ENCODE results near the gene HCRT.
A peak's percentile ranks its signal among the peaks of the same experiment; 100 is the strongest.

Gene HCRT

DNA sequence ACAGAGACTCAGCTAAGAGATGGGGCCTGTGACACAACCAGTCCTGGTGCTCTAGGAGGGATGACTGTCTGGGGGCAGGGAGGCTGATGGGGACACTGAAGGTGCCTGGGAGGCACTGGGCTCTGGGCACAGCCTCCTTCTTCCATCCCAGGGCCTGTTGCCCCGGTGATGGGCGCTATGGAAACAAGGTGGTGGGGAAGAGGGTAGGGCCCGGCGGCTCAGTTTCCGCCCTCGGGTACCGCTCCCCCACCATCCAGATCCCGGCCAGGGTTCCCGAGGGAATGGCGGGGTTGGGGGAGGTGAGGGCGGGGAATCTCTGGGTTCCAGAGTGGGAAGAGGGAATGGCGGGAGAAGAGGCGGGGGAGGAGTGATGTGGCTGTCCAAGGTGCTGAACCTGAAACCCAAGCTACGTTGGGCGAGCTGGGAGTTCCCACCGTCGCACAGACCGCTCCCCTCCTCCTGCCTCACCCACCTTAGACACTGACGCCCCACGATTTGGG lies 5.3 kb downstream of the HCRT start:
- no peaks in the 10 kb centered on the region for H3K9me3 Mint-ChIP-seq
- no peak overlapping the region for H3K27ac Mint-ChIP-seq
- no peaks in the 10 kb centered on the region for H3K36me3 Mint-ChIP-seq (ENCODE audit: low read depth)
- peaks cover 77% of the 10 kb centered on the region for H3K4me1 Mint-ChIP-seq (ENCODE audit: low read depth)
- intact Hi-C loops (cut with micrococcal nuclease): loop anchor here (2.0 to 5.0 kb wide), 2 partner anchors 61 to 163 kb away; partner anchors contain the start of gene DNAJC7
- peak overlapping the region; percentile 50 for H3K4me3 Mint-ChIP-seq
- peaks cover 55% of the 10 kb centered on the region for H3K27me3 Mint-ChIP-seq

DNA sequence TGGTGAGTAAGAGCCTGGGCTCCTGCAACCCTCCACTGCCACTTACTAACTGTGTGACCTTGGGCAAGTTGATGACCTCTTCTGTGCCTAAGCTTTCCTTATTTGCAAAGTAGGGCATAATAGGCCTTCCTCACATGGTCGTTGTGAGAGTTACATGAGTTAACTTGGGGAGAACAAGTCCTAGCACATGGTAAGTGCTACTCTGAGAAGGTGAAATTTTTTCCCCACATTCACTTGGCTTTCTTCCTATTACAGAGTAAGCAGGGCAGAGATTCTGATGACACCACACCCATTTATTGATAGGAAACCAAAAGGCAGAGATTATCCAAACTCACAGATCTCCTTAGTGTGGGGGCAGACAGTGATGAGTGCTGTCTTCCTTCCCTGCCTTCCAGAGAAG lies 5.9 kb downstream of the HCRT start:
- Mint-ChIP-seq H3K27me3 (peaks cover 60% of the 10 kb centered on the region), H3K36me3 (ENCODE audit: low read depth) (no peaks in the 10 kb centered on the region), H3K9me3 (no peaks in the 10 kb centered on the region), H3K4me1 (ENCODE audit: low read depth) (peaks cover 70% of the 10 kb centered on the region), H3K27ac (peak overlapping the region; percentile 48), H3K4me3 (no peak overlapping the region)
- intact Hi-C loops (cut with micrococcal nuclease): no loop called here

DNA sequence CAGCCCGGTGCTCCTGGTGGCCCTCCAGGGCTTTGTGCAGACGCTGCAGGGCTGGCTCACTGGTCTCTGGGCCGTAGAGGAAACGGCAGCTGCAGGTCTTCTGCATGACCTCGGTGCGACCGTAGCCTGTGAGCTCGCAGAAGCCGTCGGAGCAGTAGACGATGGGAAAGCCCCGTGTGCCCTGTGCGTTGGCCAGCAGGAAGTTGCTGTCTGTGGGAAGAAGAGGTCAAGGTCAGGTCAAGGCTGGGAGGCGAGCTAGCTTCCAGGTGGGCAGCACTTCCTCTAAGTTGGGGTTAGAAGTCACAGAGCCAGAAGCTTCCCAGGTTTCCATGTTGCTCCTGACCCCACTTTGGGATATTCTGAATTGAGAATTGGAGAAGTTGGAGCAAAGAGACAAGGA lies 6.4 kb downstream of the HCRT start:
- H3K4me3 Mint-ChIP-seq: no peak overlapping the region
- peaks cover 65% of the 10 kb centered on the region for H3K4me1 Mint-ChIP-seq (ENCODE audit: low read depth)
- no peaks in the 10 kb centered on the region for H3K9me3 Mint-ChIP-seq
- intact Hi-C loops (cut with micrococcal nuclease): no loop called here
- H3K27me3 Mint-ChIP-seq: peaks cover 65% of the 10 kb centered on the region
- peak overlapping the region; percentile 48 for H3K27ac Mint-ChIP-seq
- no peaks in the 10 kb centered on the region for H3K36me3 Mint-ChIP-seq (ENCODE audit: low read depth)

DNA sequence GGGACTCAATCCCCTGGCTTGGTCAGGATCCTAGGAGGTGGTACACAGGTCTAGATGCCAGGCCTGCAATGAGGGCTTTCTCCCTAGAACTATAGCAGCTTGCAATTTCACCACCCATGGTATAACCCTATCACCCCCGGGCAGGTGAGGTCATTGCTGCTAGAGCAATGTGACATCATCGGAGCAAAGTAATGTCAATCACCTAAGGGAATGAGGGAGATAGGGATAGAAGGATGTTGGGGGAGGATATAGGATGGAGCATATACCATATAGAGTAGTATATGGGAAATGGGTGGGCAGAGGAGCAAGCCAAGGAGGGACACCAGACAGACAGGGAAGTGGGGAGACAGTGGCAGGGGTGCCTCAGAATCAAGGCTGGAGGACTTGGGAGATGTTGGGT lies 7.6 kb downstream of the HCRT start:
- H3K4me3 Mint-ChIP-seq: no peak overlapping the region
- H3K36me3 Mint-ChIP-seq (ENCODE audit: low read depth): no peaks in the 10 kb centered on the region
- no peak overlapping the region for H3K27ac Mint-ChIP-seq
- peaks cover 74% of the 10 kb centered on the region for H3K27me3 Mint-ChIP-seq
- H3K9me3 Mint-ChIP-seq: no peaks in the 10 kb centered on the region
- intact Hi-C loops (cut with micrococcal nuclease): no loop called here
- H3K4me1 Mint-ChIP-seq (ENCODE audit: low read depth): peaks cover 54% of the 10 kb centered on the region

DNA sequence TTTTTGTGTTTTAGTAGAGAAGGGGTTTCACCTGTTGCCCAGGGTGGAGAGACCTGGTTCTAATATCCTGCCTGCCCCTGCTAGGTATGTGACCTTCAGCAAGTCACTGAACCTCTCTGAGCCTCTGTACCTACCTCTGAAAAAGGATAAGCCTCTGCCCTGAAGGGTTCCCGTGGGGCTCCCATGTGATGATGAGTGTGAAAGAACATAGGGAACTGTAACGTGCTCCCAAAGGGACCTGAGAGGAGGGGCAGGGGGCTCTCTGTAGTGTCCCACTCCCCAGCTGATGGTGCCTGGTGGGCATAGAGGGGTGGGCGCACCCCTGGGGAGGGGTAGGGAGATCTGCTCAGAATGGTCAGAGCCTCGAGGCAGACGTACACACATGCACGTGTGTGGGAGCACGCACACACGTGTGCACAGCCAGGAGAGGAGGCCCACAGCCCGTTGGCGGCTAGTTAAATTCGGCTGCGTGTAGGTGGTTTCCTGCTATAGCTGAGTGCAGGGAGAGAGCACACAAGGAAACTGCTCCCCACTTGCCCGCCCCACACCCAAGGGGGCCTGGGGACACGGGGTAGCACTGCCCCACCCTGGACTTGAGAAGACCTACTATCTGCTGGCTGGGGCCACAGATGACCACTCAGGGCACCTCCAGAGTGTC lies 11.0 kb downstream of the HCRT start:
- peaks cover 21% of the 10 kb centered on the region for H3K4me1 Mint-ChIP-seq (ENCODE audit: low read depth)
- H3K9me3 Mint-ChIP-seq: no peaks in the 10 kb centered on the region
- H3K36me3 Mint-ChIP-seq (ENCODE audit: low read depth): no peaks in the 10 kb centered on the region
- no peak overlapping the region for H3K4me3 Mint-ChIP-seq
- H3K27me3 Mint-ChIP-seq: peaks cover 68% of the 10 kb centered on the region
- no peak overlapping the region for H3K27ac Mint-ChIP-seq
- intact Hi-C loops (cut with micrococcal nuclease): no loop called here

DNA sequence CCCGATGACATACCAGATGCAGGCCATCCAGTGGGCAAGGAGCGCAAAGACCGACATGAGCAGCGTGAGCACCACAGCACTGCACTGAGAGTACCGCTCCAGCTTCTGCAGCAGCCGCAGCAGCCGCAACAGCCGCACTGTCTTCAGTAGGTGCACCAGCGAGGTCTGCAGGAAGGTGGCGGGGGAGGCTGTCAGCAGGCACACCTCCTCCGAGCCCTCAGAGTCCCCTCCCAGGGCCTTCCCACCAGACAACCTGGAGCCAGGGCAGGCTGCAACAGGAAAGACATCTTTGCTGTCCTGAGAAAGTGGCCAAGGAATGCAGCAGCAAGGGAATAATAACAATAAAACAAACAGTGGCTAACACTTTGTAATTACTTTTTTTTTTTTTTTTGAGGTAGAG lies 13.4 kb downstream of the HCRT start:
- Mint-ChIP-seq H3K27me3 (peaks cover 51% of the 10 kb centered on the region), H3K4me1 (ENCODE audit: low read depth) (peaks cover 15% of the 10 kb centered on the region), H3K4me3 (no peak overlapping the region), H3K9me3 (no peaks in the 10 kb centered on the region), H3K36me3 (ENCODE audit: low read depth) (no peaks in the 10 kb centered on the region), H3K27ac (no peak overlapping the region)
- intact Hi-C loops (cut with micrococcal nuclease): no loop called here

DNA sequence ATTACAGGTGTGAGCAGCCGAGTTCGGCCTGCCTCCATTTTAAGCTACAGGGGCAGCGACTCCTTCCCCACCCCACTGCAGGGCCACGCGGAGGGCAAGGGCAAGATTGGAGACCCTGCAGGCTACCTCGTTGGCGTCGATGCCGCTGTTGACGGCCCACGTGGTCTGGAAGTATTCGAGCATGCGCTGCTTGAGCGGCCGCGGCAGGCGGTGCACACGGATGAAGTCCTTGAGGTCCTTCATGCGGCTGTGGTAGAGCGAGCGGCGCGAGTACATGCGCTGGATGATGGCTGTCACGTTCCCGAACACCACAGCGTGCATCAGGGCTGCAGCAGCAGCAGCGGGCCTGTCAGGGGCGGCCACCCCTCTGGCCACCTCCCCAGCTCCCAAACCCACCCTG lies 15.9 kb downstream of the HCRT start:
- no peaks in the 10 kb centered on the region for H3K36me3 Mint-ChIP-seq (ENCODE audit: low read depth)
- intact Hi-C loops (cut with micrococcal nuclease): loop anchor here (5.0 kb wide), 1 partner anchor 37 kb away; no protein-coding TSS in a partner anchor
- peaks cover 42% of the 10 kb centered on the region for H3K27me3 Mint-ChIP-seq
- H3K4me1 Mint-ChIP-seq (ENCODE audit: low read depth): peaks cover 19% of the 10 kb centered on the region
- no peaks in the 10 kb centered on the region for H3K9me3 Mint-ChIP-seq
- no peak overlapping the region for H3K4me3 Mint-ChIP-seq
- H3K27ac Mint-ChIP-seq: no peak overlapping the region

DNA sequence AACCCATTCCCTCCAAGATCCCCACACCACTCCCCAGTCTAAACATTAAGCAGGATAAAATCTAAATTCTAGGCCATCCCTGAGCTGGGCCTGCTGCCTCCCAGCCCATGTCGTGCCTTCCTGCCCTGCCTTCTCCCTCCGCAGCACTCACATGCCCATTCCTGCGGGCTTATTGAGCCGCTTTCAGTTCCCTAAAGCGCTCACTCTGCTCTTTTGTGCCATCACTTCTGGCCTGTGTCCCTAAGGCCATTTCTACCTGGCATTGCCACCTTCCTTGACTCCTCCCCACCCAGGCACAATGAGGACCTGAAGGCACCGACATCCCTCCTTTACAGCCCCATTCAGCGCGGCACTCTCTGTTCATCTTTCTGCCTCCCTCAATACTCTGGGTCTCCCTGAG lies 17.4 kb downstream of the HCRT start:
- Mint-ChIP-seq H3K36me3 (ENCODE audit: low read depth) (no peaks in the 10 kb centered on the region), H3K27me3 (peaks cover 38% of the 10 kb centered on the region), H3K9me3 (no peaks in the 10 kb centered on the region), H3K4me3 (peak overlapping the region; percentile 27), H3K4me1 (ENCODE audit: low read depth) (peaks cover 27% of the 10 kb centered on the region), H3K27ac (peak overlapping the region; percentile 20)
- intact Hi-C loops (cut with micrococcal nuclease): loop anchor here (5.0 kb wide), 1 partner anchor 36 kb away; no protein-coding TSS in a partner anchor

DNA sequence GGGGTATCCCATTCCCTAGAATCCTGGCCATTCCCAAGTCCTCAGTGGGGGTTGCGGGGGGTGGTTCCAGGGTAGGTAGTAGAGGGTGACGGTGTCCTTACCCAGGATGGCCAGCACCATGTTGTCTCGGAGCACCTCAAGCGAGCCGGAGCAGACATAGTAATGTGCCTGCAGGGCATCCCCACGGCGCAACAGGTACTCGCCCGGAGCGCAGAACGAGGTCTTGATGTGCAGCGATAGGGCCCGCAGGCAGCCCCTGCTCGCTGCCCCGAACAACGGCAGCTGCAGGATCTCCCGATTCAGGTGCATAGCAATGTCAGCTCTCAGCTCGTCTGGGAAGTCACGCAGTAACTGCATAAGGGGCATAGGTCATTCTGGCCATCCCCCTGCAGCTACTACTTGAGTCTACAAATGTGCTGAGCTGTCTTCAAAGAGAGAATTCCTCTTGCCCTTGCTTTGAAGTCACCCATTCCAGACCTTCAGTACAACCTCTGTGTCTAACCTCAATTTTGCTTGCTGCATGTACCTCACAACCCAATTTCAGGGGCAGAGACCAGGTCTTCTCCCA lies 19.0 kb downstream of the HCRT start:
- Mint-ChIP-seq H3K36me3 (ENCODE audit: low read depth) (no peaks in the 10 kb centered on the region), H3K27me3 (peaks cover 27% of the 10 kb centered on the region), H3K4me1 (ENCODE audit: low read depth) (peaks cover 42% of the 10 kb centered on the region), H3K9me3 (no peaks in the 10 kb centered on the region), H3K4me3 (no peak overlapping the region), H3K27ac (no peak overlapping the region)
- intact Hi-C loops (cut with micrococcal nuclease): loop anchor here (5.0 kb wide), 1 partner anchor 34 kb away; no protein-coding TSS in a partner anchor

DNA sequence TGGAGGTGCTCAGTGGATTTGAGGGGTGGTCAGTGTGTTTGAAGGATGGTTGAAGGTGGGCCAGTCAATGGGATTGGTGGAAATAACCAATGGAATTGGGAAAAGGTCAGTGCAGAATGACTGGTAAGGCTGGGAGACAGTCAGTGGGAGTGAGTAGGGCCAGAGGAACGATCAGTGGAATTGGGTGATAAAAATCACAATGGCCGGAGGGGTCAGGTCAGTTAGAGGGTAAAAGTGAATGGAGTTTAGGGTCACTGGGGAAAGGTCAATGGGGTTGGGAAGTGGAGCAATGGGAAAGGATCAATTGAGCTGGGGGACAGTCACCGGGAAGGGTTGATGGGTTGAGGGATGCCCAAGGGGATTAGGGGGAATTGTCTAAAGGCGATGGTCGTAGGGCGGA lies 19.5 kb downstream of the HCRT start:
- Mint-ChIP-seq H3K9me3 (no peaks in the 10 kb centered on the region), H3K36me3 (ENCODE audit: low read depth) (no peaks in the 10 kb centered on the region), H3K4me1 (ENCODE audit: low read depth) (peaks cover 46% of the 10 kb centered on the region), H3K4me3 (no peak overlapping the region), H3K27me3 (peaks cover 21% of the 10 kb centered on the region), H3K27ac (no peak overlapping the region)
- intact Hi-C loops (cut with micrococcal nuclease): loop anchor here (5.0 kb wide), 1 partner anchor 33 kb away; no protein-coding TSS in a partner anchor

DNA sequence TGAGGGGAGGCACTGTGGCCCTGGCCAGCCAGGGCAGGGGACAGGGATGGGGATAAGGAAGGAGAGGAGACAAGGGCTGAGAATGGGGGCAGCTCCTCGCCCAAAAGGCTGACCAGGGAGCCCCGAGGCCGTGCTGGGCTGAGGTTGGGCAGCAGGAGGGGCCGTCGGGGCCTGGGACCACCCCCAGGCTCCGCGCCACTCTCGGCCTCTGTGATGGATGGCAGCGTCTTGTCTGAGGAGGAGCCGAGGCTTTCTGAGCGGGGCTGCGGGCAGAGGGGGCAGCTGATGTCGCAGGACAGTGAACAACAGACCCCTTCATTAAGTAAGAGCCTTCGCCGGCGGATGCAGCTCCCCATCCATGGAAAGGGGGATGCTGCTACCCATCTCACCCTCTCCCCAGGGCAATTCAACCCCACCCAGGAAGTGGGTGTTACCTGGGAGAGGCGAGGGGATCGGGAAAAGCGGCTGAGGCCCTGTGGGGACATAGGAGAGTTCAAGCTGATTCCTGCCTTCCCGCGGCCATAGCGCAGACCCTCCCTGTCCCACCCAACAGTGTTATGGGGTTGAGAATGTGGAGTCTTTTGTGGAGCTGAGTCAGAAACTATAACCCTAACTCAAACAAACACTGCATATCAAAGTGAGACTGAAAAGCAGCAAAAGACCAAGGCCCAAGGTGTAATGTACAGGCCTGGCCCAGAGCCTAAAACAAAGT lies 21.4 kb downstream of the HCRT start:
- Mint-ChIP-seq H3K36me3 (ENCODE audit: low read depth) (no peaks in the 10 kb centered on the region), H3K9me3 (no peaks in the 10 kb centered on the region), H3K27me3 (peaks cover 17% of the 10 kb centered on the region), H3K4me3 (no peak overlapping the region), H3K4me1 (ENCODE audit: low read depth) (peaks cover 46% of the 10 kb centered on the region), H3K27ac (peak overlapping the region; percentile 31)
- intact Hi-C loops (cut with micrococcal nuclease): no loop called here

DNA sequence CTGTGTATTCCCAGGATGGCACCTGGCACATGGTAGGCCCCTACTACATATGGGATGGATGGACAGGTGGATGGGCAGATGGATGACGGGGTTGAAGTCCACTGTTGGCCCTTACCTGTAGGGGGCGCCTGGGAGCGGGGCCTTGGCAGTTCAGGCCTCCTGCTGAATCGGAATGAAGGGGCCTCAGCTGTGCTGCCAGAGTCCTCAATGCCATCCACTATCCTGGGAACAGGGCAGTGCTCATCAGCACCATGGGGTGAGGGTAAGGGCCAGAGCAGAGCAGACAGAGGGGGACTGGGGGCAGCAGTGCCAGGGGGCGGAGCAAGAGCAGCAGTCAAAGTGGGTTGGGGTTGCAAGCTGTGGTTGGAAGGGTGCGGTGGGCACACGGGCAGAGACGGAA lies 22.1 kb downstream of the HCRT start:
- H3K27me3 Mint-ChIP-seq: peaks cover 17% of the 10 kb centered on the region
- peaks cover 44% of the 10 kb centered on the region for H3K4me1 Mint-ChIP-seq (ENCODE audit: low read depth)
- peak overlapping the region; percentile 31 for H3K27ac Mint-ChIP-seq
- H3K4me3 Mint-ChIP-seq: no peak overlapping the region
- no peaks in the 10 kb centered on the region for H3K36me3 Mint-ChIP-seq (ENCODE audit: low read depth)
- intact Hi-C loops (cut with micrococcal nuclease): no loop called here
- no peaks in the 10 kb centered on the region for H3K9me3 Mint-ChIP-seq

DNA sequence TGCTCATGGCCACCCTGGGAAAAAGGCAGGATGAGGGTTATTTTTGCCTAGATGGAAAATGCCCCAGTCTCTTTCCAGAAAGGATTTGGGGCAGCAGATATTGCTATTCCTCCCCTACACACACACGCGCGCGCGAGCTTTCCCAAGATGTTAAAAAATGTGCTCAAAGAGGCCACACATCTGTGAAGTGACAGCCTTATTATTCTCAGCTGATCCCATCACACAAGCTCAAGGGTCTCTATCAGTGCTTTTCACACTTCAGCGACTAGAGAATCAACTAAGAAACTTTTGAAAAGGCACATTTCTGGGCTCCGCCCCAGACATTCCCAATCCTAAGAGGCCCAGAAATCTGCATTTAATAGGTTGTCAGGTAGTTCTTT lies 24.7 kb downstream of the HCRT start:
- no peaks in the 10 kb centered on the region for H3K36me3 Mint-ChIP-seq (ENCODE audit: low read depth)
- H3K4me1 Mint-ChIP-seq (ENCODE audit: low read depth): peaks cover 34% of the 10 kb centered on the region
- H3K4me3 Mint-ChIP-seq: no peak overlapping the region
- no peaks in the 10 kb centered on the region for H3K9me3 Mint-ChIP-seq
- H3K27me3 Mint-ChIP-seq: peaks cover 13% of the 10 kb centered on the region
- intact Hi-C loops (cut with micrococcal nuclease): no loop called here
- no peak overlapping the region for H3K27ac Mint-ChIP-seq

DNA sequence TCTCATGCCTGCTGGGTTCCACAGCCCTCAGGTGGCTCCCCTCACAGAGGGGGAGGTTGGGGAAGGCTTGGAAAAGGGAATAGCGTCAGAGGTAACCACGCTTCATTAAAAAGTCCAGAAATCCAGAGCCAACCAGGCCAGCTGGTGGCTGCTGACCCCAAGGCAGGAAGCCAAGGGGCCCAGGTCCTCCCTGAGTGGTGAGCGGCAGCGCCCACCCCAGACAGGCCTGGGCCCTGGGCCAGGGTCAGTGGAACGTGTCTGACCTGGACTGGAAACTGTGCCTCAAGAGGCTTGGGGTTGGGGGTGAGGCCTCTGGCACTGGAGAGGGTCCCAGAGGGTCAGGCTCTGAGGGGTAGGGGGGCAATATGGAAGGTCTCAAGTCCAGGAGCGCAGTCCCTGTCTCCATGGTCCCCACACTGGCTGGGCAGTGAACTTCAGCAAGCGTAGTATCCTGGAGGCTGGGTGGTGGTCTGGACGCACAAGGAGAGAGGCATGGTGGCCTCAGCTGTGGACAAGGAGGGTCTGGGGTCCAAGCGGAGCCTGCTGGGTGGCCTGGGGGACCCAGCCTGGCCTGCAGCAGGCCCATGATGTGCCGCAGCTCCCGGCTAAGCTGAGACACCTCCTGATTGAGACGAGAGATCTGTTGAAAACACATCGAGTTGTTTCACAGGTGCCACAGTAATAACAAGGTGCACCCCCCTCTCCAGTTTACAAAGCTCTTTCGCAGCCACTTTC lies 25.3 kb downstream of the HCRT start:
- no peaks in the 10 kb centered on the region for H3K9me3 Mint-ChIP-seq
- H3K27me3 Mint-ChIP-seq: peaks cover 9% of the 10 kb centered on the region
- H3K4me1 Mint-ChIP-seq (ENCODE audit: low read depth): peaks cover 38% of the 10 kb centered on the region
- H3K36me3 Mint-ChIP-seq (ENCODE audit: low read depth): peaks cover 2% of the 10 kb centered on the region
- intact Hi-C loops (cut with micrococcal nuclease): no loop called here
- no peak overlapping the region for H3K27ac Mint-ChIP-seq
- H3K4me3 Mint-ChIP-seq: no peak overlapping the region
